Activated CD4-positive, alpha-beta T cell treated with anti-CD3 and anti-CD28 coated beads for 1 hour (primary cell): ENCODE measurements around the gene CHN1.

Experiments used
- DNase-seq: peaks from one replicate; pipeline ENCODE4 v3.0.0-alpha.2; 2020

CHN1 gene

GRCh38 chr2:174820361-174820760, 184.8 kb downstream of the CHN1 start:
- DNase-seq: no peak

- no peak for DNase-seq
Measured at GRCh38 chr2:174815526-174815925, 189.7 kb downstream of the CHN1 start.

GRCh38 chr2:174812037-174812436, 193.1 kb downstream of the CHN1 start:
- DNase-seq: no peak

GRCh38 chr2:174807931-174808330, 197.2 kb downstream of the CHN1 start:
- no peak for DNase-seq

GRCh38 chr2:174805803-174806202, 199.4 kb downstream of the CHN1 start:
- no peak for DNase-seq

- DNase-seq: no peak
Measured at GRCh38 chr2:174802459-174802858, 202.7 kb downstream of the CHN1 start.

GRCh38 chr2:174800436-174801205, 204.6 kb downstream of the CHN1 start:
- no peak for DNase-seq

- DNase-seq: no peak
Measured at GRCh38 chr2:174798801-174799200, 206.4 kb downstream of the CHN1 start.

GRCh38 chr2:174797781-174798276, 207.4 kb downstream of the CHN1 start:
- no peak for DNase-seq

GRCh38 chr2:174796319-174796771, 208.8 kb downstream of the CHN1 start:
- no peak for DNase-seq

GRCh38 chr2:174794851-174795374, 210.3 kb downstream of the CHN1 start:
- no peak for DNase-seq

- no peak for DNase-seq
Measured at GRCh38 chr2:174792309-174793025, 212.7 kb downstream of the CHN1 start.

GRCh38 chr2:174791746-174792280, 213.4 kb downstream of the CHN1 start:
- no peak for DNase-seq

GRCh38 chr2:174791020-174791419, 214.2 kb downstream of the CHN1 start:
- no peak for DNase-seq

GRCh38 chr2:174789001-174789400, 216.2 kb downstream of the CHN1 start:
- DNase-seq: no peak

GRCh38 chr2:174788291-174788929, 216.8 kb downstream of the CHN1 start:
- DNase-seq: no peak

- no peak for DNase-seq
Measured at GRCh38 chr2:174787487-174788205, 217.5 kb downstream of the CHN1 start.

- no peak for DNase-seq
Measured at GRCh38 chr2:174786066-174786725, 219.0 kb downstream of the CHN1 start.

- DNase-seq: no peak
Measured at GRCh38 chr2:174785481-174785880, 219.7 kb downstream of the CHN1 start.

GRCh38 chr2:174784909-174785308, 220.3 kb downstream of the CHN1 start:
- DNase-seq: no peak

GRCh38 chr2:174784316-174784715, 220.9 kb downstream of the CHN1 start:
- DNase-seq: no peak

- DNase-seq: no peak
Measured at GRCh38 chr2:174781996-174782395, 223.2 kb downstream of the CHN1 start.
